ENCODE measurements around the gene PTPRG. TPM values are rescaled to one million over a fixed set of nuclear protein-coding genes. Genes with fewer than 3 reads are reported as not detected.

Gene PTPRG
- total and polyA plus RNA-seq, 2 donors (not counting 3 experiments of a cell fraction or from before 2014, with no cell fraction given): 8.9 to 39.1 TPM

GRCh38 chr3:62068337-62068736, 507.0 kb downstream of the PTPRG start:
- no peaks in the 10 kb centered on the region for H3K9me3 ChIP-seq (replicated peaks; ENCODE audit: control insufficient read depth, insufficient read depth, low read length)
- no peak for FAIRE-seq
- H3K9ac ChIP-seq (replicated peaks; ENCODE audit: extremely low read depth, insufficient read depth, low read length): no peak overlapping the region
- no peak overlapping the region for H3K27ac ChIP-seq (ENCODE audit: insufficient read depth, low read depth, low read length)
- no peaks in the 10 kb centered on the region for H3K27me3 ChIP-seq (ENCODE audit: control insufficient read depth in 2 of 2, insufficient read depth in 2 of 2, low read length in 2 of 2)
- H3K79me2 ChIP-seq (ENCODE audit: control insufficient read depth, insufficient read depth, low read length): no peaks in the 10 kb centered on the region
- H3K9me1 ChIP-seq (replicated peaks; ENCODE audit: control insufficient read depth, extremely low read depth, insufficient read depth, low read length): peaks cover 2% of the 10 kb centered on the region
- TF ChIP-seq POLR2AphosphoS5 (IDR thresholded peaks at IDR 0.05; ENCODE audit: insufficient read depth, low read depth, low read length): no peak
- TF ChIP-seq MAX (IDR thresholded peaks at IDR 0.05; ENCODE audit: insufficient read depth, insufficient read length): no peak
- no peak for TF ChIP-seq FOS (IDR thresholded peaks at IDR 0.05; ENCODE audit: borderline replicate concordance, insufficient read depth, low read length)
- no peak for TF ChIP-seq CTCF (IDR thresholded peaks at IDR 0.05; ENCODE audit: extremely low read depth in 1 of 2, insufficient read depth in 1 of 2, low read depth in 1 of 2, low read length in 2 of 2)
- TF ChIP-seq POLR2A (IDR thresholded peaks at IDR 0.05; ENCODE audit: low read depth, low read length): no peak
- no peak for TF ChIP-seq GATA2 (IDR thresholded peaks at IDR 0.05; ENCODE audit: insufficient read depth, insufficient read length, low read depth, low read length)
- TF ChIP-seq EZH2 (IDR thresholded peaks at IDR 0.05; ENCODE audit: borderline replicate concordance, low read depth, low read length, severe bottlenecking): no peak
- no peak for TF ChIP-seq MYC (IDR thresholded peaks at IDR 0.05; ENCODE audit: low read depth, low read length)
- H3K4me1 ChIP-seq (ENCODE audit: control insufficient read depth, extremely low read depth, insufficient read depth, low read length): peaks cover 3% of the 10 kb centered on the region
- dilution Hi-C loops (cut with MboI; ENCODE audit: extremely low pct_ligation_motif_present, low sequenced_read_pairs) (no loop called here), intact Hi-C loops (cut with micrococcal nuclease) (no loop called here)
- no TSS peak for BruUV-seq (replicated peaks)
- H3K4me3 ChIP-seq (replicated peaks in 1 of 3; ENCODE audit: insufficient read depth in 1 of 3, low read depth in 1 of 3, low read length in 3 of 3): no peak overlapping the region
- no peaks in the 10 kb centered on the region for H4K20me1 ChIP-seq (replicated peaks; ENCODE audit: control insufficient read depth, extremely low read depth, insufficient read depth, low read length)
- no peaks in the 10 kb centered on the region for H3K36me3 ChIP-seq (ENCODE audit: control insufficient read depth in 2 of 2, extremely low read depth in 1 of 2, insufficient read depth in 2 of 2, low read length in 2 of 2)
- POLR2A ChIA-PET: no interaction called here
- H2AFZ ChIP-seq (ENCODE audit: low read depth, low read length): no peak overlapping the region
- no peak for DNase-seq (ENCODE audit: low read depth, low spot score)
- CTCF ChIA-PET: interaction anchor here (1.2 to 1.8 kb wide), 2 partner anchors 119 to 120 kb away, joined by 3 to 5 read pairs; no protein-coding TSS in a partner anchor
- H3K4me2 ChIP-seq (ENCODE audit: insufficient read depth, low read length): no peak overlapping the region
